GM23338 (cell line): ENCODE measurements around the gene TSC22D1.

Source experiments
- CREB1 ChIP-seq: fragments of 250-450 bp; sonication (Bioruptor Pico); IDR thresholded peaks from 2 replicates; pipeline ENCODE4 v1.5.0; 2020; ENCODE audit warnings: low read depth, mild to moderate bottlenecking, moderate library complexity
- CTCF ChIP-seq, 2 experiments: fragments of 200-600 bp in 1 of 2; sonication (generic) in 1 of 2; conservative IDR thresholded peaks; 2 replicates each; pipeline versions ENCODE4 v1.5.1 to v1.6.1; 2016 to 2017; ENCODE audit warnings: antibody characterized with exemption in 2 of 2, low read depth in 2 of 2, mild to moderate bottlenecking in 2 of 2, moderate library complexity in 1 of 2
- ETS1 ChIP-seq: IDR thresholded peaks from 2 replicates; pipeline ENCODE4 v1.6.1; 2016; ENCODE audit warnings: antibody characterized with exemption
- EZH2 ChIP-seq: fragments of 200-600 bp; sonication (generic); IDR thresholded peaks from one replicate; pipeline ENCODE4 v1.8.0; 2017; ENCODE audit warnings: antibody characterized with exemption, mild to moderate bottlenecking, low read depth; ENCODE audit not compliant: unreplicated experiment
- EZH2phosphoT487 ChIP-seq: fragments of 200-600 bp; sonication (generic); IDR thresholded peaks from one replicate; pipeline ENCODE4 v1.8.1; 2018; ENCODE audit warnings: antibody characterized with exemption; ENCODE audit not compliant: unreplicated experiment
- JUNB ChIP-seq: IDR thresholded peaks from one replicate; pipeline ENCODE4 v1.6.1; 2016; ENCODE audit warnings: antibody characterized with exemption; ENCODE audit not compliant: unreplicated experiment
- NANOG ChIP-seq: IDR thresholded peaks from 2 replicates; pipeline ENCODE4 v1.6.1; 2016; ENCODE audit warnings: antibody characterized with exemption, borderline replicate concordance
- POLR2AphosphoS5 ChIP-seq: IDR thresholded peaks from 2 replicates; pipeline ENCODE4 v1.6.1; 2016; ENCODE audit warnings: antibody characterized with exemption, low read depth
- STAT1 ChIP-seq: IDR thresholded peaks from one replicate; pipeline ENCODE4 v1.6.1; 2016; ENCODE audit warnings: antibody characterized with exemption; ENCODE audit not compliant: unreplicated experiment
- ZNF331 ChIP-seq: fragments of 250-450 bp; sonication (Bioruptor Pico); IDR thresholded peaks from 2 replicates; pipeline ENCODE4 v1.5.0; 2020; ENCODE audit warnings: low read depth, mild to moderate bottlenecking, moderate library complexity
- TF ChIP-seq, protein P1 (sequence below): IDR thresholded peaks from one replicate; pipeline ENCODE4 v1.6.1; 2018; ENCODE audit warnings: antibody characterized with exemption; ENCODE audit not compliant: unreplicated experiment

DNA sequence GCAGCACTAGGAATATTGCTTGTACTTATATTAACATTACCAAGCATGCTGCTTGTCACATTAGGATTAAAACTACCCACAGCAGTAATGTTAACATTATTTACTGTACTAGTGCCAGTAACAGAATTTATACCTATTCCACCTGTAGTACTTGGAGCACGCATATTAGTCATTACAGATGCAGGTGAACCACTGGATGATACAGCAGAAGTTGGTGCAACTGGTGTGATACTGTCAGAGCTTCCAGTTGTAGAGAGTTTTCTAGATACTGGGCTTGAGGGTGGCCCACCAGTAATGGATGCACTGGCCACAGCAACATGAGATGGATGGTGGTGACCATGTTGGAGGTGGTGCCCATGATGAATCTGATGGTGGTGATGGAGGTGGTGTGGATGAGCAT, 1.1 kb downstream of the TSC22D1 start:
- TF ChIP-seq CTCF (conservative IDR thresholded peaks at IDR 0.05; ENCODE audit: low read depth in 2 of 2): no peak
- TF ChIP-seq POLR2AphosphoS5: no peak
- TF ChIP-seq EZH2: no peak
- TF ChIP-seq CREB1: no peak
- TF ChIP-seq, protein P1, sequence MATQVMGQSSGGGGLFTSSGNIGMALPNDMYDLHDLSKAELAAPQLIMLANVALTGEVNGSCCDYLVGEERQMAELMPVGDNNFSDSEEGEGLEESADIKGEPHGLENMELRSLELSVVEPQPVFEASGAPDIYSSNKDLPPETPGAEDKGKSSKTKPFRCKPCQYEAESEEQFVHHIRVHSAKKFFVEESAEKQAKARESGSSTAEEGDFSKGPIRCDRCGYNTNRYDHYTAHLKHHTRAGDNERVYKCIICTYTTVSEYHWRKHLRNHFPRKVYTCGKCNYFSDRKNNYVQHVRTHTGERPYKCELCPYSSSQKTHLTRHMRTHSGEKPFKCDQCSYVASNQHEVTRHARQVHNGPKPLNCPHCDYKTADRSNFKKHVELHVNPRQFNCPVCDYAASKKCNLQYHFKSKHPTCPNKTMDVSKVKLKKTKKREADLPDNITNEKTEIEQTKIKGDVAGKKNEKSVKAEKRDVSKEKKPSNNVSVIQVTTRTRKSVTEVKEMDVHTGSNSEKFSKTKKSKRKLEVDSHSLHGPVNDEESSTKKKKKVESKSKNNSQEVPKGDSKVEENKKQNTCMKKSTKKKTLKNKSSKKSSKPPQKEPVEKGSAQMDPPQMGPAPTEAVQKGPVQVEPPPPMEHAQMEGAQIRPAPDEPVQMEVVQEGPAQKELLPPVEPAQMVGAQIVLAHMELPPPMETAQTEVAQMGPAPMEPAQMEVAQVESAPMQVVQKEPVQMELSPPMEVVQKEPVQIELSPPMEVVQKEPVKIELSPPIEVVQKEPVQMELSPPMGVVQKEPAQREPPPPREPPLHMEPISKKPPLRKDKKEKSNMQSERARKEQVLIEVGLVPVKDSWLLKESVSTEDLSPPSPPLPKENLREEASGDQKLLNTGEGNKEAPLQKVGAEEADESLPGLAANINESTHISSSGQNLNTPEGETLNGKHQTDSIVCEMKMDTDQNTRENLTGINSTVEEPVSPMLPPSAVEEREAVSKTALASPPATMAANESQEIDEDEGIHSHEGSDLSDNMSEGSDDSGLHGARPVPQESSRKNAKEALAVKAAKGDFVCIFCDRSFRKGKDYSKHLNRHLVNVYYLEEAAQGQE: no peak
- no peak for TF ChIP-seq ETS1
- no peak for TF ChIP-seq NANOG
- TF ChIP-seq STAT1: no peak
- no peak for TF ChIP-seq EZH2phosphoT487
- no peak for TF ChIP-seq JUNB
- TF ChIP-seq ZNF331: no peak
